Esophagus squamous epithelium (tissue), 5 donors: ENCODE results near the gene ATG3. TPM values are rescaled to one million over a fixed set of nuclear protein-coding genes. Genes with fewer than 3 reads are reported as not detected.

Experiments
- DNase-seq: peaks from one replicate; lab custom pipeline; 2025; lab: John Stamatoyannopoulos, UW
- H3K27ac ChIP-seq, 4 donors: fragments of 200-600 bp; sonication (generic); one replicate each; pipeline ENCODE4 v1.5.1; 2016 to 2019; ENCODE audit warnings: mild to moderate bottlenecking in 1 of 4
- H3K27me3 ChIP-seq, 4 donors: fragments of 200-600 bp; sonication (generic); 1 replicate in 3 of 4; 2 replicates in 1 of 4; pipeline versions ENCODE4 v1.5.1 to v1.6.0; 2017 to 2021; ENCODE audit warnings: antibody characterized with exemption in 1 of 4
- H3K36me3 ChIP-seq, 3 donors: fragments of 200-600 bp; sonication (generic); one replicate each; pipeline ENCODE4 v1.5.1; 2016 to 2019
- H3K4me1 ChIP-seq, 3 donors: fragments of 200-600 bp; sonication (generic); one replicate each; pipeline ENCODE4 v1.5.1; 2017 to 2019
- H3K4me3 ChIP-seq, 4 donors: fragments of 200-600 bp; sonication (generic); 1 replicate in 3 of 4; 2 replicates in 1 of 4; pipeline ENCODE4 v1.5.1; 2016 to 2019; ENCODE audit warnings: mild to moderate bottlenecking in 2 of 4, moderate library complexity in 1 of 4
- H3K9me3 ChIP-seq, 3 donors: fragments of 200-600 bp; sonication (generic); one replicate each; pipeline ENCODE4 v1.5.1; 2016 to 2019
- POLR2A ChIP-seq, 4 donors: fragments of 450-650 bp; IDR thresholded peaks; one replicate each; pipeline ENCODE4 v1.6.1; 2017; ENCODE audit warnings: antibody characterized with exemption in 4 of 4, mild to moderate bottlenecking in 4 of 4, moderate library complexity in 3 of 4
- WGBS, 2 donors: methylation state at CpG; one replicate each; pipeline ENCODE4 v1.1.5; 2018; 5-methylcytosine and 5-hydroxymethylcytosine counted together
- intact Hi-C: fragments of 100-400 bp; cut with DNase I; formaldehyde crosslinking; loops from one replicate; pipeline ENCODE4 v1.15.0; 2022
- total RNA-seq, 4 donors: library from RNA; depleted of rRNA; stranded (reverse); fragments of >200 nt; gene quantifications; one replicate each; pipeline ENCODE4 v1.1.0, GENCODE V29; 2016
- TF ChIP-seq, protein P1 (sequence below), 6 experiments: fragments of 450-650 bp in 4 of 6; fragments of 200-600 bp in 2 of 6; sonication (generic) in 2 of 6; IDR thresholded peaks; one replicate each; pipeline ENCODE4 v1.5.1; 2016 to 2019; ENCODE audit warnings: antibody characterized with exemption in 6 of 6, mild to moderate bottlenecking in 4 of 6, moderate library complexity in 4 of 6
- donor health status: DM: yes; HTN: yes; CAD: no.

Gene ATG3
- total RNA-seq, 4 donors from 2014 or later, result 48.3 to 58.6 (median 51.3) TPM

DNA sequence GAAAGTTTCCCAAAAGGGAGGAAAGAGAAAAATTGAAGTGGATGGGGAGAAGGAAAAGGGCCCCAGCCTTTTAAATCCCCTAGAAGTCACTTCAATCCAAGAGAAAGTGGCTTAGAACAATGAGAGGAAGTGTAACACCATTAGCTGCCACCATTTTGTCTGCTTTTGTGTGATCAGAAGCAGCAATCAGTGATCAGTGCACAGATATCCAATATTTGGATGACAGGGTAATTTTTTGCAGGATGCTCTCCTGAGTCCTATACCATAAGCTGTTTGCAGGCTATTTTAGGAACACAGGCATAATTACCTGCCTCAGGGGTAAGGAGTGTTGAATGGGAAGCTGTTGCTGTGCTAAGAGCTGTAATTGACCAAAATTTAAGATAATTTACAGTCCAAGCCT is 31.5 kb upstream of the ATG3 start:
- Histone ChIP-seq H3K4me3 (no peak overlapping the region), H3K36me3 (peaks cover 0 to 32% (median 0%) of the 10 kb centered on the region in 3 donors), H3K9me3 (no peaks in the 10 kb centered on the region), H3K4me1 (no peaks in the 10 kb centered on the region), H3K27ac (no peak overlapping the region), H3K27me3 (no peaks in the 10 kb centered on the region)
- no peak for TF ChIP-seq POLR2A (IDR thresholded peaks at IDR 0.05)
- intact Hi-C loops, result no loop called here
- no peak for DNase-seq

DNA sequence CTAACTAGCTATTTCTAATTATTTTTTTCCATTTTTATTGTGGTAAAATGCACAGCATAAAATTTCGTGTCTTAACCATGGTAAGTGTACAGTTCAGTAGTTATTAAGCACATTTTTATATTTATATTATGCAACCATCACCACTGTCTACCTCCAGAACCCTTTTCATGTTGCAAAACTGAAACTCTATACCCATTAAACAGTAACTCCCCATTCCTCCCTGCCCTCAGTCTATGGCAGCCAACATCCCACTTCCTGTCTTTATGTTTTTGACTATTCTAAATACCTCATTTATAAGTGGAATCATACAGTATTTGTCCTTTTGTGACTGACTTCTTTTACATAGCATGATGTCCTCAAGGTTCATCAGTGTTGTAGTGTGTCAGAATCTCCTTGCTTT is 25.6 kb upstream of the ATG3 start:
- 86 to 91% methylated on average over 1 of the region's 1 CpG for WGBS, 2 donors
- H3K9me3 ChIP-seq, result no peaks in the 10 kb centered on the region
- TF ChIP-seq POLR2A (IDR thresholded peaks at IDR 0.05), result no peak
- TF ChIP-seq, protein P1, sequence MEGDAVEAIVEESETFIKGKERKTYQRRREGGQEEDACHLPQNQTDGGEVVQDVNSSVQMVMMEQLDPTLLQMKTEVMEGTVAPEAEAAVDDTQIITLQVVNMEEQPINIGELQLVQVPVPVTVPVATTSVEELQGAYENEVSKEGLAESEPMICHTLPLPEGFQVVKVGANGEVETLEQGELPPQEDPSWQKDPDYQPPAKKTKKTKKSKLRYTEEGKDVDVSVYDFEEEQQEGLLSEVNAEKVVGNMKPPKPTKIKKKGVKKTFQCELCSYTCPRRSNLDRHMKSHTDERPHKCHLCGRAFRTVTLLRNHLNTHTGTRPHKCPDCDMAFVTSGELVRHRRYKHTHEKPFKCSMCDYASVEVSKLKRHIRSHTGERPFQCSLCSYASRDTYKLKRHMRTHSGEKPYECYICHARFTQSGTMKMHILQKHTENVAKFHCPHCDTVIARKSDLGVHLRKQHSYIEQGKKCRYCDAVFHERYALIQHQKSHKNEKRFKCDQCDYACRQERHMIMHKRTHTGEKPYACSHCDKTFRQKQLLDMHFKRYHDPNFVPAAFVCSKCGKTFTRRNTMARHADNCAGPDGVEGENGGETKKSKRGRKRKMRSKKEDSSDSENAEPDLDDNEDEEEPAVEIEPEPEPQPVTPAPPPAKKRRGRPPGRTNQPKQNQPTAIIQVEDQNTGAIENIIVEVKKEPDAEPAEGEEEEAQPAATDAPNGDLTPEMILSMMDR (IDR thresholded peaks at IDR 0.05), result no peak
- no peak overlapping the region for H3K27ac ChIP-seq
- H3K27me3 ChIP-seq, result no peaks in the 10 kb centered on the region
- intact Hi-C loops, result loop anchor here (10.0 kb wide), 1 partner anchor 237 kb away; no protein-coding TSS in a partner anchor
- H3K4me3 ChIP-seq, result no peak overlapping the region
- H3K36me3 ChIP-seq, result peaks cover 0 to 51% (median 17%) of the 10 kb centered on the region in 3 donors
- H3K4me1 ChIP-seq, result no peaks in the 10 kb centered on the region
- DNase-seq, result no peak

DNA sequence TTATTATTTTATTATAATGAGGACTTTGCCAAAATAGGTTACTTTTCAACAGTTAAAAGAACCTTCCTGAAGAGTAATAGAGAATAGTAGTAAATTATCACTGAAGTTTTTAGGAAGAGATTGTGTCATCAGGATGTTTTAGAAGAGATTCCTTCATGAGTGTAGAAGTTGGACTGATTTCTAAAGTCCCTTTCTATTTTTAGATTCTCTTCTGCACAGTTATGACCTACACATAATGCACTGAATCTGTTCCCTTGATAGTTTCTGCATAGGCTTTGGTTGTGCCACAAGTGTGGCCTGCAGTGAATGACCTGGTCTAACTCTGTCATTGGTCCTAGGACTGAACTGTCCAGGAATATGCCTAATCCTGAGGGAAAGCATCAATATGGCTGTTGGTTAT is 24.0 kb upstream of the ATG3 start:
- H3K27me3 ChIP-seq, result no peaks in the 10 kb centered on the region
- no peak for DNase-seq
- no peaks in the 10 kb centered on the region for H3K9me3 ChIP-seq
- H3K4me1 ChIP-seq, result no peaks in the 10 kb centered on the region
- TF ChIP-seq, protein P1 (IDR thresholded peaks at IDR 0.05), result no peak
- TF ChIP-seq POLR2A (IDR thresholded peaks at IDR 0.05), result no peak
- H3K27ac ChIP-seq, result no peak overlapping the region
- no peak overlapping the region for H3K4me3 ChIP-seq
- peaks cover 0 to 59% (median 17%) of the 10 kb centered on the region in 3 donors for H3K36me3 ChIP-seq
- intact Hi-C loops, result loop anchor here (10.0 kb wide), 1 partner anchor 239 kb away; no protein-coding TSS in a partner anchor

DNA sequence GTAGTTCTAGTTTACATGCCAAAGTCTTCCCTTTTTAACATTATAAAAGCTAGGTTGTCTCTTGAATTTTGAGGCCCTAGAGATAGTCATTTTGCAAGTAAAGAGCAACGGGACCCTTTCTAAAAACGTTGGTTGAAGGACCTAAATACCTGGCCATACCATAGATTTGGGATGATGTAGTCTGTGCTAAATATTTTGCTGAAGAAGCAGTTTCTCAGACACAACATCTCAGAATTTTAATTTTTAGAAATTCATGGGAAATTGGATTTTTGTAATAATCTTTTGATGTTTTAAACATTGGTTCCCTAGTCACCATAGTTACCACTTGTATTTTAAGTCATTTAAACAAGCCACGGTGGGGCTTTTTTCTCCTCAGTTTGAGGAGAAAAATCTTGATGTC is 21.3 kb upstream of the ATG3 start:
- no peak for TF ChIP-seq POLR2A (IDR thresholded peaks at IDR 0.05)
- TF ChIP-seq, protein P1 (IDR thresholded peaks at IDR 0.05), result no peak
- 69 to 70% methylated on average over 3 of the region's 3 CpGs for WGBS, 2 donors
- Histone ChIP-seq H3K27ac (no peak overlapping the region), H3K9me3 (no peaks in the 10 kb centered on the region), H3K27me3 (no peaks in the 10 kb centered on the region), H3K4me3 (no peak overlapping the region), H3K36me3 (peaks cover 0 to 79% (median 17%) of the 10 kb centered on the region in 3 donors), H3K4me1 (peaks cover 0 to 7% (median 0%) of the 10 kb centered on the region in 3 donors)
- no peak for DNase-seq
- intact Hi-C loops, result loop anchor here (10.0 kb wide), 1 partner anchor 242 kb away; no protein-coding TSS in a partner anchor

DNA sequence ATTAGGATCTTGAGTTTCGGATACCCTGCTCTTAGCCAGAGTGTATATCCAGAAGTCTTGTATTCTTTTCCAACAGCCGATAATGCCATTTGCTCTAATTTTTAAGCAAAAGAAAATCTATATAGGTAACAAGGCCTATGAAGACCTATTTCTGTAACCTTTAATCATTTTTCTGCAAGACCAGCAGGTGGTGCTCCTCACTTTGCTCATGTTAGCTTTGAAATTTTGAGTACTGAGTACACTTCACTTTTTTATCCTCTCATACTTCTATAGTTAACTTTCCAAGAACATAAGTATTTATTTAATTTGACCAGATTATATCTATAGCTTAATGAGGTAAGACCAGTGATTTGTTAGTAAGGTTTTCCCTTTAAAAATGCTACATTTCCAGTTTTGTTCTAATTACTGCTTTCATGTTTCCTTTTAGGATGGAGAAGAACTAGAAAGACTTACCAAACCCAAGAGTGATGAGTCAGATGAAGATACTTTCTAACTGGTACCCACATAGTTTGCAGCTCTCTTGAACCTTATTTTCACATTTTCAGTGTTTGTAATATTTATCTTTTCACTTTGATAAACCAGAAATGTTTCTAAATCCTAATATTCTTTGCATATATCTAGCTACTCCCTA is 20.6 kb upstream of the ATG3 start:
- 56 to 57% methylated on average over 2 of the region's 2 CpGs for WGBS, 2 donors
- intact Hi-C loops, result loop anchor here (10.0 kb wide), 1 partner anchor 242 kb away; no protein-coding TSS in a partner anchor
- H3K4me3 ChIP-seq, result no peak overlapping the region
- H3K36me3 ChIP-seq, result peaks cover 0 to 87% (median 17%) of the 10 kb centered on the region in 3 donors
- no peaks in the 10 kb centered on the region for H3K27me3 ChIP-seq
- H3K27ac ChIP-seq, result no peak overlapping the region
- peaks cover 0 to 7% (median 0%) of the 10 kb centered on the region in 3 donors for H3K4me1 ChIP-seq
- no peak for DNase-seq
- TF ChIP-seq, protein P1 (IDR thresholded peaks at IDR 0.05), result peak in 4 of 6 experiments; percentile 45 to 68 (median 52)
- no peak for TF ChIP-seq POLR2A (IDR thresholded peaks at IDR 0.05)
- no peaks in the 10 kb centered on the region for H3K9me3 ChIP-seq
